ENCODE results near the gene ATP5F1C. TPM values are rescaled to one million over a fixed set of nuclear protein-coding genes. Genes with fewer than 3 reads are reported as not detected.

The ATP5F1C gene
- total RNA-seq, 1 experiment from 2014 or later: 280 TPM

- Mint-ChIP-seq H3K27me3 (ENCODE audit: low read depth) (no peaks in the 10 kb centered on the region), H3K9me3 (no peaks in the 10 kb centered on the region), H3K4me3 (no peak overlapping the region), H3K36me3 (ENCODE audit: insufficient read depth in 1 of 3, low read depth in 3 of 3) (peaks cover 4 to 19% (median 14%) of the 10 kb centered on the region in 3 experiments; a peak in 5 of 7 replicates), H3K4me1 (peaks cover 13 to 15% of the 10 kb centered on the region in 2 experiments), H3K27ac (0 out of 7 replicates have a peak overlapping the region, but pooled peaks of 1 of the 3 experiments have one; percentile 27)
- H3K4me1 ChIP-seq (ENCODE audit: insufficient read depth, low read length): no peaks in the 10 kb centered on the region
- H2AFZ ChIP-seq (ENCODE audit: low read length): no peak overlapping the region
- no peak overlapping the region for H4K8ac ChIP-seq (replicated peaks; ENCODE audit: insufficient read length, low read depth, low read length)
- peak overlapping the region; percentile 34 for H3K9ac ChIP-seq (ENCODE audit: extremely low read depth, insufficient read length, low read length)
- peaks cover 48% of the 10 kb centered on the region for H3K79me2 ChIP-seq (ENCODE audit: insufficient read depth, low read length)
- H4K91ac ChIP-seq (ENCODE audit: insufficient read length, low read depth, low read length): no peak overlapping the region
- no peak overlapping the region for H2AK5ac ChIP-seq (ENCODE audit: insufficient read length, low read length)
- no peak overlapping the region for H3K23ac ChIP-seq (ENCODE audit: insufficient read length, low read depth, low read length)
- H4K5ac ChIP-seq (ENCODE audit: insufficient read length, low read depth, low read length): no peak overlapping the region
- H3T11ph ChIP-seq (ENCODE audit: low read length): no peak overlapping the region
- H3K4me2 ChIP-seq (ENCODE audit: insufficient read depth, insufficient read length, low read length): peak overlapping the region; percentile 94
- no peak overlapping the region for H3K14ac ChIP-seq (ENCODE audit: insufficient read depth, low read length)
- TF ChIP-seq CTCF (conservative IDR thresholded peaks at IDR 0.05): no peak
- H2BK120ac ChIP-seq (ENCODE audit: low read depth, low read length, poor library complexity, severe bottlenecking): no peak overlapping the region
- no peak overlapping the region for H2BK20ac ChIP-seq (ENCODE audit: low read depth, low read length, poor library complexity, severe bottlenecking)
- no peak overlapping the region for H3K27ac ChIP-seq (ENCODE audit: insufficient read length, low read depth, low read length)
- no peaks in the 10 kb centered on the region for H3K9me3 ChIP-seq (ENCODE audit: control insufficient read depth, low read depth, low read length)
- H4K20me1 ChIP-seq (ENCODE audit: control insufficient read depth, insufficient read depth, insufficient read length): no peaks in the 10 kb centered on the region
- DNase-seq: no peak
- no peak overlapping the region for H3K56ac ChIP-seq (ENCODE audit: insufficient read length, low read depth, low read length)
- no peak overlapping the region for H2BK5ac ChIP-seq (ENCODE audit: insufficient read length, low read length)
- no peak overlapping the region for H2BK15ac ChIP-seq (ENCODE audit: low read depth, low read length)
- H3K27me3 ChIP-seq (ENCODE audit: insufficient read depth, low read length): no peaks in the 10 kb centered on the region
- H3K4ac ChIP-seq (ENCODE audit: low read depth, low read length): no peak overlapping the region
- no peak overlapping the region for H2BK12ac ChIP-seq (ENCODE audit: insufficient read length, low read depth, low read length)
- no CpG with 5 or more reads among the region's 3 CpGs for WGBS (ENCODE audit: extremely low coverage, insufficient read length, low lambda C conversion rate)
- peaks cover 3% of the 10 kb centered on the region for H3K79me1 ChIP-seq (ENCODE audit: insufficient read depth, low read depth, low read length, poor library complexity, severe bottlenecking)
- peaks cover 5% of the 10 kb centered on the region for H3K23me2 ChIP-seq (ENCODE audit: insufficient read length, low read depth, low read length, poor library complexity, severe bottlenecking)
- H3K18ac ChIP-seq (ENCODE audit: insufficient read length, low read depth, low read length): no peak overlapping the region
These were observed 1.4 kb downstream of the ATP5F1C start for GRCh38 chr10:7789390-7789789.

Data from H9 (cell line).